GM12878 (cell line): Measurements from ENCODE around the gene PABPN1. TPM values are rescaled to one million over a fixed set of nuclear protein-coding genes. Genes with fewer than 3 reads are reported as not detected.
"Not testable (repeated sequence)": the region's sequence is repeated elsewhere in the genome, so short reads cannot be mapped to it uniquely, and the experiment has no call there.

Experiments used
- ATAC-seq: fragments of 200-7000 bp; cut with Tn5 transposase; 3 replicates; pipeline ENCODE4 v1.9.1; 2020; ENCODE audit warnings: mild to moderate bottlenecking, moderate library complexity
- BruUV-seq: library from RNA; stranded (reverse); fragments of 400-500 nt; replicated peaks from 2 replicates; lab custom pipeline; 2021; lab: Mats Ljungman, UMichigan
- CTCF ChIA-PET: fragments of 300-600 bp; sonication (Branson Sonifier 250); formaldehyde crosslinking; extraction: SDS; loops from one replicate; lab custom pipeline; 2021; ENCODE audit warnings: inconsistent platforms; lab: Yijun Ruan, JAX
- POLR2A ChIA-PET: fragments of 350-600 bp; formaldehyde crosslinking; extraction: SDS; loops from one replicate; lab custom pipeline; 2021; ENCODE audit warnings: inconsistent platforms; lab: Charles Lee
- RAD21 ChIA-PET: fragments of 300-600 bp; sonication (Branson Sonifier 250); formaldehyde crosslinking; loops from one replicate; lab custom pipeline; 2023; ENCODE audit warnings: antibody characterized with exemption; ENCODE audit not compliant: unreplicated experiment; lab: Charles Lee
- SMC1A ChIA-PET: fragments of 300-600 bp; sonication (Branson Sonifier 250); formaldehyde crosslinking; loops from one replicate; lab custom pipeline; 2023; ENCODE audit not compliant: unreplicated experiment, uncharacterized antibody; lab: Charles Lee
- DNase-seq: peaks from one replicate; pipeline ENCODE4 v3.0.0-alpha.2; 2011; ENCODE audit warnings: low read depth, low spot score
- FAIRE-seq: peaks from 3 replicates; lab custom pipeline; 2011; peaks lifted over from hg19 to GRCh38; lab: Jason Lieb, UNC
- H2AFZ ChIP-seq: 2 replicates; pipeline ENCODE4 v1.6.0; 2011; ENCODE audit warnings: low read depth, low read length, control low read depth; ENCODE audit not compliant: control insufficient read depth
- H3K27ac ChIP-seq: 2 replicates; pipeline ENCODE4 v1.5.1; 2011; ENCODE audit warnings: control low read depth; ENCODE audit not compliant: control insufficient read depth, insufficient read depth
- H3K27me3 ChIP-seq, 2 experiments: replicated peaks in 1 of 2; 2 replicates each; pipeline versions ENCODE4 v1.6.0 to v1.6.1; 2011; ENCODE audit warnings: low read length in 1 of 2; ENCODE audit not compliant: control insufficient read depth in 2 of 2, insufficient read depth in 2 of 2
- H3K36me3 ChIP-seq, 2 experiments: 2 replicates each; pipeline ENCODE4 v1.5.1; 2011; ENCODE audit warnings: low read length in 1 of 2; ENCODE audit not compliant: control insufficient read depth in 2 of 2, insufficient read depth in 2 of 2
- H3K4me1 ChIP-seq: 2 replicates; pipeline ENCODE4 v1.6.1; 2011; ENCODE audit warnings: mild to moderate bottlenecking, low read length, moderate library complexity, mixed read lengths; ENCODE audit not compliant: control insufficient read depth, insufficient read depth
- H3K4me2 ChIP-seq: 2 replicates; pipeline ENCODE4 v1.6.0; 2011; ENCODE audit warnings: control low read depth; ENCODE audit not compliant: control insufficient read depth, insufficient read depth
- H3K4me3 ChIP-seq: fragments of 200-600 bp; sonication (generic); 2 replicates; pipeline ENCODE4 v1.5.1; 2016
- H3K79me2 ChIP-seq: 2 replicates; pipeline ENCODE4 v1.6.0; 2011; ENCODE audit warnings: low read length; ENCODE audit not compliant: control insufficient read depth, insufficient read depth
- H3K9ac ChIP-seq: 2 replicates; pipeline ENCODE4 v1.8.0; 2011; ENCODE audit warnings: low read length, control low read depth, mixed read lengths; ENCODE audit not compliant: control insufficient read depth, insufficient read depth
- H3K9me3 ChIP-seq: replicated peaks from 3 replicates; pipeline ENCODE4 v1.5.1; 2011; ENCODE audit warnings: mild to moderate bottlenecking, low read length; ENCODE audit not compliant: control insufficient read depth, insufficient read depth
- H4K20me1 ChIP-seq: 2 replicates; pipeline ENCODE4 v1.6.0; 2011; ENCODE audit not compliant: control insufficient read depth, insufficient read depth
- ATF2 ChIP-seq: IDR thresholded peaks from 2 replicates; pipeline ENCODE4 v1.6.1; 2012; ENCODE audit warnings: low read length, inconsistent platforms
- BCL11A ChIP-seq: IDR thresholded peaks from 2 replicates; pipeline ENCODE4 v1.6.1; 2011; ENCODE audit warnings: low read depth, low read length
- CBFB ChIP-seq: IDR thresholded peaks from 2 replicates; pipeline ENCODE4 v1.6.1; 2016; ENCODE audit warnings: antibody characterized with exemption, low read depth
- CHD1 ChIP-seq: IDR thresholded peaks from 2 replicates; pipeline ENCODE4 v1.6.1; 2012; ENCODE audit warnings: low read depth, low read length, improper control_type of control experiment
- CHD2 ChIP-seq: IDR thresholded peaks from 2 replicates; pipeline ENCODE4 v1.6.1; 2011; ENCODE audit warnings: low read depth, low read length, improper control_type of control experiment, borderline replicate concordance
- ELK1 ChIP-seq: IDR thresholded peaks from 2 replicates; pipeline ENCODE4 v1.6.1; 2012; ENCODE audit warnings: low read depth, low read length, improper control_type of control experiment
- ESRRA ChIP-seq: IDR thresholded peaks from 2 replicates; pipeline ENCODE4 v1.6.1; 2012; ENCODE audit warnings: mild to moderate bottlenecking, low read length, improper control_type of control experiment
- IKZF1 ChIP-seq: fragments of 450-650 bp; conservative IDR thresholded peaks from 2 replicates; pipeline ENCODE4 v1.6.1; 2017; ENCODE audit warnings: antibody characterized with exemption, mild to moderate bottlenecking
- POLR2AphosphoS2 ChIP-seq: IDR thresholded peaks from 2 replicates; pipeline ENCODE4 v1.6.1; 2011; ENCODE audit warnings: low read depth, mild to moderate bottlenecking, low read length, improper control_type of control experiment, moderate library complexity
- RB1 ChIP-seq: fragments of 450-650 bp; formaldehyde crosslinking; IDR thresholded peaks from 2 replicates; pipeline ENCODE4 v1.6.1; 2017; ENCODE audit warnings: mild to moderate bottlenecking, borderline replicate concordance
- RCOR1 ChIP-seq: conservative IDR thresholded peaks from 2 replicates; pipeline ENCODE4 v1.6.1; 2012; ENCODE audit warnings: low read depth, low read length, improper control_type of control experiment
- WGBS: methylation state at CpG from one replicate; pipeline ENCODE4 v1.1.6; 2016; ENCODE audit warnings: low lambda C conversion rate; ENCODE audit not compliant: insufficient replicate concordance, insufficient coverage; ENCODE audit errors: missing lambda C conversion rate; 5-methylcytosine and 5-hydroxymethylcytosine counted together
- in situ Hi-C: fragments of 300-500 bp; cut with MboI; formaldehyde crosslinking; loops from 9 replicates; pipeline ENCODE4 v1.14.3; 2018; ENCODE audit warnings: mixed read lengths
- intact Hi-C: fragments of 100-400 bp; cut with micrococcal nuclease; formaldehyde crosslinking; loops from one replicate; pipeline ENCODE4 v1.14.2; 2022; ENCODE audit not compliant: unreplicated experiment
- polyA plus RNA-seq, 11 experiments: library from polyadenylated mRNA; depleted of rRNA in 4 of 11; unstranded in 6 of 11; stranded (reverse) in 5 of 11; fragments of >200 nt; fragmentation: Nextera tagmentation in 4 of 11; fragmentation: Illumina TruSeq in 1 of 11; extraction: Ambion mirVana in 4 of 11; extraction: Trizol in 1 of 11; gene quantifications; 1 replicate in 1 of 11; 2 replicates in 10 of 11; pipeline versions ENCODE4 v1.2.1 to v1.2.3, GENCODE V29; 2011 to 2016; ENCODE audit warnings: inconsistent platforms in 2 of 11, missing spikeins in 2 of 11, low read depth in 1 of 11
- total RNA-seq, 4 experiments: library from RNA; depleted of rRNA in 3 of 4; stranded (reverse); fragments of >200 nt in 3 of 4; fragmentation: Illumina TruSeq in 1 of 4; extraction: Trizol in 1 of 4; gene quantifications; 2 replicates each; pipeline versions ENCODE4 v1.2.1 to v1.2.3, GENCODE V29; 2013 to 2021

Gene PABPN1
- total and polyA plus RNA-seq, 10 of the 15 experiments (the other 5 are each of a cell fraction or from before 2014, with no cell fraction given): 31.3 to 248 (median 103) TPM

- TF ChIP-seq RB1: no peak
- no peak for TF ChIP-seq POLR2AphosphoS2
These were observed 44.1 kb upstream of the PABPN1 start (continued) for GRCh38 chr14:23277189-23277588.

GRCh38 chr14:23277928-23278327, 43.3 kb upstream of the PABPN1 start:
- intact Hi-C loops, DNase-seq, BruUV-seq, H4K20me1 ChIP-seq, POLR2A ChIA-PET, H3K27me3 ChIP-seq, H3K27ac ChIP-seq, H3K9me3 ChIP-seq, H3K4me3 ChIP-seq, H3K9ac ChIP-seq, in situ Hi-C loops, H3K79me2 ChIP-seq, H2AFZ ChIP-seq, ATAC-seq, FAIRE-seq, H3K4me2 ChIP-seq, H3K4me1 ChIP-seq, H3K36me3 ChIP-seq, RAD21 ChIA-PET: not testable (repeated sequence)
- WGBS: 99% methylated on average over 6 of the region's 6 CpGs
- SMC1A ChIA-PET: interaction anchor here (1.5 kb wide), 1 partner anchor 14 kb away, joined by 4 read pairs; no protein-coding TSS in a partner anchor
- CTCF ChIA-PET: interaction anchor here (0.9 to 1.6 kb wide), 4 partner anchors 12 to 157 kb away, joined by 3 to 11 read pairs (median 5); no protein-coding TSS in a partner anchor

GRCh38 chr14:23281247-23281646, 40.0 kb upstream of the PABPN1 start:
- H3K9ac ChIP-seq: no peak overlapping the region
- H3K4me3 ChIP-seq: no peak overlapping the region
- FAIRE-seq (no peak), DNase-seq (no peak), ATAC-seq (no peak)
- BruUV-seq: no TSS peak
- ChIA-PET RAD21 (no interaction called here), CTCF (interaction anchor here (2.3 kb wide), 1 partner anchor 14 kb away, joined by 8 read pairs; no protein-coding TSS in a partner anchor), SMC1A (no interaction called here), POLR2A (no interaction called here)
- no peak overlapping the region for H3K4me2 ChIP-seq
- H3K4me1 ChIP-seq: peaks cover 6% of the 10 kb centered on the region; the same call in 1 of the 2 replicates
- peaks cover 24% of the 10 kb centered on the region for H3K79me2 ChIP-seq
- no peak overlapping the region for H2AFZ ChIP-seq
- no peak for TF ChIP-seq ELK1
- TF ChIP-seq CHD2: no peak
- TF ChIP-seq RCOR1: no peak
- TF ChIP-seq ATF2: no peak
- no peak for TF ChIP-seq CBFB
- no peak for TF ChIP-seq CHD1
- no peak for TF ChIP-seq IKZF1
- no peak for TF ChIP-seq BCL11A
- TF ChIP-seq ESRRA: no peak
- in situ Hi-C loops (no loop called here), intact Hi-C loops (no loop called here)
- WGBS: 98% methylated on average over 6 of the region's 6 CpGs
- peaks cover 0 to 3% of the 10 kb centered on the region in 2 experiments; a peak in 1 of 4 replicates for H3K36me3 ChIP-seq
- no peak overlapping the region for H3K27ac ChIP-seq
- H3K27me3 ChIP-seq: no peaks in the 10 kb centered on the region; a peak in 1 of 4 replicates
- H3K9me3 ChIP-seq: no peaks in the 10 kb centered on the region
- no peaks in the 10 kb centered on the region for H4K20me1 ChIP-seq
